Natural killer cell (primary cell): ENCODE results near the gene EMP2. TPM values are rescaled to one million over a fixed set of nuclear protein-coding genes. Genes with fewer than 3 reads are reported as not detected.

ENCODE experiments used
- ATAC-seq, 3 donors: fragments of 150-1000 bp in 2 of 3; fragments of 200-7000 bp in 1 of 3; cut with Tn5 transposase; 1 replicate in 1 of 3; 2 replicates in 2 of 3; pipeline ENCODE4 v1.10.0; 2021; ENCODE audit warnings: mild to moderate bottlenecking in 2 of 3, moderate library complexity in 2 of 3
- DNase-seq, 2 donors: peaks; one replicate each; pipeline versions ENCODE4 v3.0.0 to v3.0.0-alpha.2; 2013 to 2021; ENCODE audit warnings: mixed read lengths in 1 of 2
- H3K27ac ChIP-seq: one replicate; pipeline ENCODE4 v1.5.1; 2013; ENCODE audit warnings: mild to moderate bottlenecking, low read length
- H3K27me3 ChIP-seq: one replicate; pipeline ENCODE4 v1.6.1; 2013; ENCODE audit warnings: low read length; ENCODE audit not compliant: control insufficient read depth, insufficient read depth
- H3K36me3 ChIP-seq: one replicate; pipeline ENCODE4 v1.6.1; 2013; ENCODE audit warnings: low read length; ENCODE audit not compliant: control insufficient read depth, insufficient read depth
- H3K4me1 ChIP-seq: one replicate; pipeline ENCODE4 v1.6.1; 2013; ENCODE audit warnings: low read length; ENCODE audit not compliant: control insufficient read depth, insufficient read depth
- H3K4me3 ChIP-seq: one replicate; pipeline ENCODE4 v1.5.1; 2013; ENCODE audit warnings: low read length
- H3K9me3 ChIP-seq: one replicate; pipeline ENCODE4 v1.6.1; 2013; ENCODE audit warnings: low read length; ENCODE audit not compliant: control insufficient read depth, insufficient read depth
- H3K27ac Mint-ChIP-seq, 2 donors: one replicate each; pipeline ENCODE4 v1.8.0; 2022; ENCODE audit warnings: mild to moderate bottlenecking in 2 of 2, mixed read lengths in 2 of 2, moderate library complexity in 1 of 2
- H3K27me3 Mint-ChIP-seq, 2 donors: one replicate each; pipeline ENCODE4 v1.8.0; 2022; ENCODE audit warnings: low read depth in 2 of 2, mixed read lengths in 2 of 2
- H3K36me3 Mint-ChIP-seq: one replicate; pipeline ENCODE4 v1.8.0; 2022; ENCODE audit warnings: mixed read lengths
- H3K4me1 Mint-ChIP-seq, 2 donors: one replicate each; pipeline ENCODE4 v1.8.0; 2022; ENCODE audit warnings: mixed read lengths in 2 of 2
- H3K4me3 Mint-ChIP-seq: one replicate; pipeline ENCODE4 v1.8.0; 2022; ENCODE audit warnings: mild to moderate bottlenecking, moderate library complexity, mixed read lengths
- H3K9me3 Mint-ChIP-seq, 2 donors: one replicate each; pipeline ENCODE4 v1.8.0; 2022; ENCODE audit warnings: mixed read lengths in 2 of 2
- CTCF ChIP-seq: fragments of 200-600 bp; IDR thresholded peaks from one replicate; pipeline ENCODE4 v1.8.0; 2022; ENCODE audit warnings: antibody characterized with exemption
- WGBS: methylation state at CpG from one replicate; pipeline ENCODE4 v1.1.7; 2013; ENCODE audit warnings: missing lambda C conversion rate; ENCODE audit not compliant: insufficient coverage; 5-methylcytosine and 5-hydroxymethylcytosine counted together
- intact Hi-C: fragments of 100-400 bp; cut with micrococcal nuclease; formaldehyde crosslinking; loops from one replicate; pipeline ENCODE4 v1.14.2; 2022
- total RNA-seq, 4 donors: library from RNA; stranded (reverse); fragments of 120-200 nt in 1 of 4; gene quantifications; one replicate each; pipeline versions ENCODE4 v1.2.3 to v1.2.4, GENCODE V29; 2013 to 2022

The EMP2 gene
- total RNA-seq, 3 donors from 2014 or later (not counting 1 experiment from before 2014, with no cell fraction given): not detected

DNA sequence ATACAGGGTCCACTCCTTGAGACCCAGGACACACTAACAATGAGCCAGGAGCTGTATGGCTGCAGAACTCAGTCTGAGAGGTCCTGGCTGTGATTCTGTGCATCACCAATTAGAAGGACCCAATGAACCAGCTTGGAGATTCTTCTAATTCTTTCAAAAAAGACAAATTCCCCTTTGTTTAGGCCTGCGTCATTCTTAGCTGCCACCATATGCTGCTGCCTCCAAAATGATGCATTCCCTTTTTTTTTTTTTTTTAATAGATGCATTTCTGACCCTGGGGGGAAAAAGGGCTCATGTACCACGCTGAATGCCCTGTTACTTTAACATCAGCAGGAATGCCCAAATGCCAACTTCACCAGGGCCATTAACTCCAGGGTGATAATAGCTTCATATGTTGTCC lies 28.5 kb downstream of the EMP2 start:
- intact Hi-C loops: no loop called here
- Mint-ChIP-seq H3K4me3 (no peak overlapping the region), H3K27me3 (peaks cover 0 to 9% of the 10 kb centered on the region in 2 donors), H3K4me1 (peaks cover 10 to 13% of the 10 kb centered on the region in 2 donors), H3K27ac (no peak overlapping the region), H3K36me3 (no peaks in the 10 kb centered on the region), H3K9me3 (peaks cover 0 to 2% of the 10 kb centered on the region in 2 donors)
- no peak for DNase-seq
- ATAC-seq: no peak
- Histone ChIP-seq H3K4me3 (no peak overlapping the region), H3K4me1 (no peaks in the 10 kb centered on the region), H3K27me3 (no peaks in the 10 kb centered on the region), H3K36me3 (no peaks in the 10 kb centered on the region), H3K27ac (no peak overlapping the region), H3K9me3 (peaks cover 10% of the 10 kb centered on the region)
- 92% methylated on average over 2 of the region's 2 CpGs for WGBS
- no peak for TF ChIP-seq CTCF

DNA sequence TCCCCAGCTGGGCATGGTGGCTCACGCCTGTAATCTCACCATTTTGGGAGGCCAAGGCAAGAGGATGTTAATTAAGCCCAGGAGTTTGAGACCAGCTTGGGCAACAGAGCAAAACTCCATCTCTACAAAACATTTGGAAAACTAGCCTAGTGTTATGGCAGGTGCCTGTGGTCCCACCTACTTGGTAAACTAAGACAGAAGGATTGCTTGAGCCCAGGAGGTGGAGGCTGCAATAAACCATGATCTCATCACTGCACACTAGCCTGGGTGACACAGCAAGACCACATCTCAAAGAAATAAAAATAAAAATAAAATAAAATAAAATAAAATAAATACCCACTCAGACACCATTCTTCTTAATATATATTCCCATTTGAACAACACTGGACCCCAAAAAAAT lies 32.0 kb downstream of the EMP2 start:
- Histone ChIP-seq H3K27ac (no peak overlapping the region), H3K27me3 (no peaks in the 10 kb centered on the region), H3K4me3 (no peak overlapping the region), H3K9me3 (peaks cover 10% of the 10 kb centered on the region), H3K4me1 (no peaks in the 10 kb centered on the region), H3K36me3 (no peaks in the 10 kb centered on the region)
- ATAC-seq: no peak
- no peak overlapping the region for H3K4me3 Mint-ChIP-seq
- H3K36me3 Mint-ChIP-seq: no peaks in the 10 kb centered on the region
- peaks cover 9% of the 10 kb centered on the region in 2 donors for H3K4me1 Mint-ChIP-seq
- 90% methylated on average over 1 of the region's 1 CpG for WGBS
- no peak for DNase-seq
- H3K9me3 Mint-ChIP-seq: peaks cover 0 to 2% of the 10 kb centered on the region in 2 donors
- intact Hi-C loops: no loop called here
- no peak for TF ChIP-seq CTCF
- peaks cover 0 to 8% of the 10 kb centered on the region in 2 donors for H3K27me3 Mint-ChIP-seq
- H3K27ac Mint-ChIP-seq: no peak overlapping the region

DNA sequence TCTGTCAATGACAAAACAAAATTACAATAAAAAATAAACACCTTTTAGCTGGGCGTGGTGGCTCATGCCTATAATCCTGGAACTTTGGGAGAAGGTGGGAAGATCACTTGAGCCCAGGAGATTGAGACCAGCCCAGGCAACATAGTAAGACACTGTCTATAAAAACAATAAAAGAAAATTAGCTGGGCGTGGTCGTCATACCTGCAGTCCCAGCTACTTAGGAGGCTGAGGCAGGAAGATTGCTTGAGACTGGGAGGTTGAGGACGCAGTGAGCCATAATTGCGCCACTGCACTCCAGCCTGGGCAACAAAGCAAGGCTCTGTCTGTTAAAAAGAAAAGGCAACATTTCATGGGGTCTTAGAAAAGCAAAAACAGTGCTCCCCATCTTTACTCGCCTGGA lies 32.7 kb downstream of the EMP2 start:
- no peaks in the 10 kb centered on the region for H3K36me3 Mint-ChIP-seq
- intact Hi-C loops: no loop called here
- H3K27me3 ChIP-seq: no peaks in the 10 kb centered on the region

More for the DNA sequence above, 32.7 kb downstream of the EMP2 start:
- Mint-ChIP-seq H3K4me3 (no peak overlapping the region), H3K27me3 (peaks cover 0 to 8% of the 10 kb centered on the region in 2 donors), H3K9me3 (peaks cover 0 to 2% of the 10 kb centered on the region in 2 donors), H3K27ac (no peak overlapping the region), H3K4me1 (peaks cover 2% of the 10 kb centered on the region in 2 donors)
- DNase-seq: no peak
- Histone ChIP-seq H3K27ac (no peak overlapping the region), H3K9me3 (peaks cover 10% of the 10 kb centered on the region), H3K4me1 (no peaks in the 10 kb centered on the region), H3K4me3 (no peak overlapping the region), H3K36me3 (no peaks in the 10 kb centered on the region)
- WGBS: 95% methylated on average over 5 of the region's 6 CpGs
- ATAC-seq: no peak
- TF ChIP-seq CTCF: no peak
